ENCODE data around the gene PADI4. TPM values are rescaled to one million over a fixed set of nuclear protein-coding genes. Genes with fewer than 3 reads are reported as not detected.

PADI4 gene
- total RNA-seq, 4 donors from 2014 or later: 0.22 to 1.3 TPM; not detected in 2

DNA sequence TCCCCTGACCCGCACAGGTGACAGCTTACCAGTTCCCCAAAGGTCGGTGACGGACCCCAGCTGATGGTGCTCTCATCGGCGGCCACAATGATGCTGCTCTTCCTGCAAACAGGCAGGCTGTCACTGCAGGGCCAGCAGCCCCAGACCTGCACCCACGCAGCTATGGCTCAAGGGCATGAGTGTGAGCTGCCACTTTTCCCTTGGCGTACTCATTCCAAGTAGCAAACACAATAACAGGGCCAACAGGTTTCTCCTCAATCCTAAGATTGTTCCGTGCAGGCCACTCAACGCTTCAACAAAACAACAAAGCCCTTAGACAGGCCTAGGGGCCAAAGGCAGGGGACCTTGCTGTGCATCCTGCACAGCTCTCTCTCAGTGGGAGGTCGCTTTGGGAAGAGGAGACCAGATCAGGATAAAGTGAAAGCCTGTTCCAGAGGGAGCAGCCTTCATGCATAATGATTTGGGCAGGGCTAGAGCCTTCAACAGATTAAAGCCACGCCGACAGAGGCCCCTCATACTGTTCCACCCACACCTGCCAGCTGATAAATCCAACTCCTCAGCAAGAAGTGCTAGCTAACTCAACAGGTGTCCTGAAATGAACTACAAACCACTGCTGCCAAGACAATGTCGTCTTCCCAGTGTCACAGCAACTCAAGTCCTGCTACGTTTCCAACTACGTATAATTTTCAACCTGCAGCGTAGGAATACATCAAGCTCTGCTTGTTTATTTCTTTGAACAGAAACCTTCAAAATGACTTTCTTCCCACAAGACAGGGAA lies 104.3 kb downstream of the PADI4 start:
- TF ChIP-seq, protein P1, sequence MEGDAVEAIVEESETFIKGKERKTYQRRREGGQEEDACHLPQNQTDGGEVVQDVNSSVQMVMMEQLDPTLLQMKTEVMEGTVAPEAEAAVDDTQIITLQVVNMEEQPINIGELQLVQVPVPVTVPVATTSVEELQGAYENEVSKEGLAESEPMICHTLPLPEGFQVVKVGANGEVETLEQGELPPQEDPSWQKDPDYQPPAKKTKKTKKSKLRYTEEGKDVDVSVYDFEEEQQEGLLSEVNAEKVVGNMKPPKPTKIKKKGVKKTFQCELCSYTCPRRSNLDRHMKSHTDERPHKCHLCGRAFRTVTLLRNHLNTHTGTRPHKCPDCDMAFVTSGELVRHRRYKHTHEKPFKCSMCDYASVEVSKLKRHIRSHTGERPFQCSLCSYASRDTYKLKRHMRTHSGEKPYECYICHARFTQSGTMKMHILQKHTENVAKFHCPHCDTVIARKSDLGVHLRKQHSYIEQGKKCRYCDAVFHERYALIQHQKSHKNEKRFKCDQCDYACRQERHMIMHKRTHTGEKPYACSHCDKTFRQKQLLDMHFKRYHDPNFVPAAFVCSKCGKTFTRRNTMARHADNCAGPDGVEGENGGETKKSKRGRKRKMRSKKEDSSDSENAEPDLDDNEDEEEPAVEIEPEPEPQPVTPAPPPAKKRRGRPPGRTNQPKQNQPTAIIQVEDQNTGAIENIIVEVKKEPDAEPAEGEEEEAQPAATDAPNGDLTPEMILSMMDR (IDR thresholded peaks at IDR 0.05; ENCODE audit: low read depth): no peak

Small RNAs within 50 kb of the gene (small RNA-seq; reads per million reads assigned to genes)
- not detected for gene MIR3972

Other genes with a start within 250 kb of the PADI4 start
- gene PADI2, start 188.7 kb upstream of the PADI4 start, total RNA-seq: 1 to 10 TPM in 1 of 4 donors, under 1 TPM in 3; 0.19 to 2.9 (median 0.60) TPM
- gene PADI1, start 103.1 kb upstream of the PADI4 start, total RNA-seq: not detected
- gene PADI3, start 59.1 kb upstream of the PADI4 start, total RNA-seq: not detected
- not detected for gene PADI6, start 64.0 kb downstream of the PADI4 start, total RNA-seq
- 10 to 100 TPM; 17.4 to 24.0 (median 21.5) TPM for gene RCC2, start 131.5 kb downstream of the PADI4 start, total RNA-seq
- 10 to 100 TPM; 19.1 to 54.6 (median 41.7) TPM for gene ARHGEF10L, start 231.5 kb downstream of the PADI4 start, total RNA-seq

All from subcutaneous adipose tissue (tissue), 4 donors.